HUES6 (cell line): ENCODE measurements around the gene SNX3.
"Not testable (repeated sequence)": the region's sequence is repeated elsewhere in the genome, so short reads cannot be mapped to it uniquely, and the experiment has no call there.

Experiments
- H3K27ac ChIP-seq: 2 replicates; pipeline ENCODE4 v1.7.0; 2013; ENCODE audit warnings: low read depth, mild to moderate bottlenecking, low read length, inconsistent platforms
- H3K27me3 ChIP-seq: 2 replicates; pipeline ENCODE4 v1.6.1; 2013; ENCODE audit warnings: low read length; ENCODE audit not compliant: control insufficient read depth, insufficient read depth
- H3K36me3 ChIP-seq: 2 replicates; pipeline ENCODE4 v1.6.1; 2013; ENCODE audit warnings: low read length; ENCODE audit not compliant: control insufficient read depth, insufficient read depth
- H3K4me1 ChIP-seq: 2 replicates; pipeline ENCODE4 v1.6.1; 2013; ENCODE audit warnings: low read length; ENCODE audit not compliant: control insufficient read depth, insufficient read depth
- H3K4me3 ChIP-seq: 2 replicates; pipeline ENCODE4 v1.5.1; 2013; ENCODE audit warnings: low read depth, low read length
- H3K9ac ChIP-seq: one replicate; pipeline ENCODE4 v1.6.1; 2013; ENCODE audit warnings: mild to moderate bottlenecking, low read length
- H3K9me3 ChIP-seq: 2 replicates; pipeline ENCODE4 v1.6.1; 2013; ENCODE audit warnings: low read depth, low read length; ENCODE audit not compliant: control insufficient read depth, insufficient read depth

Gene SNX3

DNA sequence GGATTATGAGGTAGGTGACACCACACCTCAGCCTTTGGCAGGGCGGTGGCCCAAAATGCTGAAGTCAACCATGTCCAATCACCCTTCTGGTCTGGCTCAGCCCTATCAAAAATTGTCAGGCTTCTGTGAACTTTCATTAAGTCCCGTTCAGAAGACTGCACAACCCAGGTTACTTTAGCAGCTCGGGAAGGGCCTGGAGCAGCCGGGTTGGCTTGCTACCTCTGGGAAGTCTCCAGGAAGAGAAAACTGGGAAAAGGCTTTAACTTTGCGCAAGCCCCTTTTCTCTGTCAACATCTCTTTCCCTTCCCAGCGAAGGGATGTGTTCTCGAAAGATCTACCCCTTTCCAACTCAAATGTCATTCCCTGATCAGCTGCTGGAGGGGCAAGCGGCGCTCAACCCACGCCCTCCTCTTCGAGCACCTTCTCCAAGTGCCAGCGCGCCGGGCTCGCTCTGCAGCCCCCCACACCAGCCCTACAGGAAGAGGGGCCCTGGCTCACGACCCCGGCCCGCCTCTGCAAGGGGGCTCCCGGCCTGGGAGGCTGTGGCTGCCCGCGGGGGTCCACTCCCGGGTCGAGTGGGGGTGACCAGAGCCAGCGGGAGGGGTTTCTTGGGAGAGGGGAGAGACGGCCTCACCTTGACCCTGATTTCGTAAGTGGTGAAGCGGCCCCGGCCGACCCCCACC is 573 bp downstream of the SNX3 start:
- Histone ChIP-seq H3K27ac (peak overlapping the region; percentile 79), H3K27me3 (no peaks in the 10 kb centered on the region)

DNA sequence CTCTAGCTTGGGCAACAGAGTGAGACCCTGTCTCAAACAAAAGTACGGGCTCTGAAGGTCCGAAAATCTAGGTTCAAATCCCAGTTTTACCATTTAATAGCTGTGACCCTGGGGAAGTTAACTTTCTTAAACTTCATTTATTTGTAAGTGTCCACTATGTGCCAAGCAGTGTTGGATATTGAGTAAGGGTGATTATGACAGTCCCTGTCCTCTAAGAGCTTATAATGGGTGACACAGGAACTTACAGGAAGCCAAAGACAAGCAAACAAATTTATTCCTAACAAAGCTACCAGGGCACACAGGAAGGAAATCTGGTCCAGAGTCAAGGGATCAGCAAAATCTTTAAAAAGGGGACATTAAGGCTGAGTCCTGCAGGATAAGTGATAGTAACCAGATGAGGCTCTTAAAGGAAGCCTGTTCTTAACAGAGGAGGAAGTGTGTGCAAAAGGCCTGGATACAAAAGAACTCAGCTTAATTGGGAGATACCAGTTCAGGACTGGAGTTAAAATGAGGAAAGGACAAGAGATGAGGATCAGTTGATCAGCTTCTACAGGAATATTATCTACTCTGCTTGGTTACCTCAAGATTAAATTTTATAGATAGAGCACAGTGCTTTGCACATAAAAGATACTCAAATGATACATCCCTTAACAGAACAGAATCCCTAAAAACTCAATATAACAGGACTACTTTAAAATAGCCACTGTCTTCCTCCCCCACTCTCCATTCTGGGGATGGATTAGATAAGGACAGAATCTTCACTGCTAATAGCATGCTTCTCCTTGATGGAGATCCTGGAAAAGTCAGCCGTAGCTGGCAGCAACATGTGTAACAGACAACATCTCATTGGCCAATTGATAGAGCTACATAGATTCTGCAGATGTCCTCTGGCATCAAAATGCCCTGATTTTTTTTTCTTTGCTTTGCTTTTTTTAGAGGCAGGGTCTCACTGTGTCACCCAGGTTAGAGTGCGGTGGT is 6.1 kb downstream of the SNX3 start:
- Histone ChIP-seq H3K36me3 (no peaks in the 10 kb centered on the region; the same call in none of the 2 replicates), H3K27me3 (no peaks in the 10 kb centered on the region), H3K4me1 (no peaks in the 10 kb centered on the region), H3K9ac (no peak overlapping the region), H3K27ac (no peak overlapping the region), H3K4me3 (no peak overlapping the region), H3K9me3 (no peaks in the 10 kb centered on the region)

More for the DNA sequence above, 573 bp downstream of the SNX3 start:
- Histone ChIP-seq H3K9me3 (no peaks in the 10 kb centered on the region), H3K9ac (peak overlapping the region; percentile 85), H3K36me3 (no peaks in the 10 kb centered on the region; the same call in none of the 2 replicates), H3K4me3 (peak overlapping the region; percentile 85), H3K4me1 (peaks cover 3% of the 10 kb centered on the region; the same call in 1 of the 2 replicates)

DNA sequence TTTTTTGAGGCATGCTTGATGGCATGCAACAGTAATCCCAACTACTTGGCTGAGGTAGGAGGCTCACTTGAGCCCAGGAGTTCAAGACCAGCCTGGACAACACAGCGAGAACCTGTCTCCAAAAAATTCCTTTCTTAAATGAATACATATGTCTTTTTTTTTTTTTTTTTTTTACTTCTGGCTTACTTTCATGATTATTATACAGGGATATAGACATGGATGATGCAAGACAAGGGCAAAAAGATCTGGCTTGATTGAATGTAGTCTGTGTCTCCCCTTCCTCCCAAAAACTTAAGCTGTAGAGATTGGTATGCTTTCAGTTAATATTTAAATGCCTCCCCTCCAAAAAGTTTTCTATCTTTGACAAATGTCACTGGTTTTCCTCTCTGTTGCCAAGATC is 7.6 kb downstream of the SNX3 start:
- no peaks in the 10 kb centered on the region; the same call in none of the 2 replicates for H3K36me3 ChIP-seq
- no peaks in the 10 kb centered on the region for H3K9me3 ChIP-seq
- H3K27ac ChIP-seq: no peak overlapping the region
- H3K9ac ChIP-seq: no peak overlapping the region
- H3K27me3 ChIP-seq: no peaks in the 10 kb centered on the region
- no peak overlapping the region for H3K4me3 ChIP-seq
- H3K4me1 ChIP-seq: no peaks in the 10 kb centered on the region

- no peaks in the 10 kb centered on the region; the same call in none of the 2 replicates for H3K36me3 ChIP-seq
- H3K4me3 ChIP-seq: no peak overlapping the region
- H3K9ac ChIP-seq: no peak overlapping the region
- no peak overlapping the region for H3K27ac ChIP-seq
- H3K4me1 ChIP-seq: no peaks in the 10 kb centered on the region
- H3K9me3 ChIP-seq: no peaks in the 10 kb centered on the region
- no peaks in the 10 kb centered on the region for H3K27me3 ChIP-seq
Observed at GRCh38 chr6:108252055-108252454, 8.8 kb downstream of the SNX3 start.

- H3K27me3 ChIP-seq: no peaks in the 10 kb centered on the region
- H3K9me3 ChIP-seq: no peaks in the 10 kb centered on the region
- no peaks in the 10 kb centered on the region; the same call in 1 of the 2 replicates for H3K36me3 ChIP-seq
- no peak overlapping the region for H3K27ac ChIP-seq
- no peak overlapping the region for H3K4me3 ChIP-seq
- no peak overlapping the region for H3K9ac ChIP-seq
- no peaks in the 10 kb centered on the region for H3K4me1 ChIP-seq
Observed at GRCh38 chr6:108251252-108251651, 9.6 kb downstream of the SNX3 start.

DNA sequence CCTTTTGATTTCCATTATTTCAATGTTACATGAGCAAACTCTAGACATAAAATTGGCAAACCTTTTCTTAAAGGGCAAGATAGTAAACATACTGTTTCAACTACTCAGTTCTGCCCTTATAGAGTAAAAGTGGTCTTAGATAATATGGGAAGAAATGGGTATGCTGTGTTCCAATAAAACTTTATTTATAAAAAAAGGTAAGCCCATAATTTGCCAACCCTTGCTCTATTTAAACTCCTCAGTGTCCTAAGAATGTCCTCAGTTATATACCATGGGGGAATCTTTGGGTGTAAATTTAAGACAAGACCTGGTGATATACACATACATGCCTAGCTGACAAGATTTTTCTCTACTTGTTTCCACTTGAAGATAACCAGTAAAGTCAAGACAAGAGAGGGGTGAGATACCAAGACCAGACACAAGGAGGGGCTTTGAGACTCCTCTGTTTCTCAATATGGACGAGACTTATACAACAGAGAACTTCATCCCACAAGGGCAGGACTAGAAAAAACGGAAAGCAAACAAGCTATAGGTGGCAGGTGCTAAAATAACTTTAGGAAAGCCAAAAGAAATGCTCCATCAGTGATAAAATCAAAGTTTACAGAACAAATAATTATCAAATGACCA is 10.5 kb downstream of the SNX3 start:
- H3K36me3 ChIP-seq: no peaks in the 10 kb centered on the region; the same call in 1 of the 2 replicates
- H3K4me1 ChIP-seq: no peaks in the 10 kb centered on the region

GRCh38 chr6:108247965-108248536 is 12.8 kb downstream of the SNX3 start:
- peaks cover 2% of the 10 kb centered on the region; the same call in 1 of the 2 replicates for H3K36me3 ChIP-seq
- H3K4me3 ChIP-seq: no peak overlapping the region
- H3K27ac ChIP-seq: no peak overlapping the region
- no peaks in the 10 kb centered on the region for H3K27me3 ChIP-seq
- H3K9ac ChIP-seq: no peak overlapping the region
- no peaks in the 10 kb centered on the region; the same call in 1 of the 2 replicates for H3K9me3 ChIP-seq
- no peaks in the 10 kb centered on the region for H3K4me1 ChIP-seq

More for the DNA sequence above, 10.5 kb downstream of the SNX3 start:
- Histone ChIP-seq H3K27ac (no peak overlapping the region), H3K9me3 (no peaks in the 10 kb centered on the region), H3K27me3 (no peaks in the 10 kb centered on the region), H3K4me3 (no peak overlapping the region), H3K9ac (no peak overlapping the region)

DNA sequence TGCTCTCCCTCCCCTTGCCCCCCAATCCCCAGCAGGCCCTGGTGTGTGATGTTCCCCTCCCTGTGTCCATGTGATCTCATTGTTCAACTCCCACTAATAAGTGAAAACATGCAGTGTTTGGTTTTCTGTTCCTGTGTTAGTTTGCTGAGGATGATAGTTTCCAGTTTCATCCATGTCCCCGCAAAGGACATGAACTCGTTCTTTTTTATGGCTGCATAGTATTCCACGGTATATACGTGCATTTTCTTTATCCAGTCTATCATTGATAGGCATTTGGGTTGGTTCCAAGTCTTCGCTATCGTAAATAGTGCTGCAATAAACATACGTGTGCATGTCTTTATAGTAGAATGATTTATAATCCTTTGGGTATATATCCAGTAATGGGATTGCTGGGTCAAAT is 15.7 kb downstream of the SNX3 start:
- H3K9ac ChIP-seq, H3K27ac ChIP-seq, H3K9me3 ChIP-seq, H3K36me3 ChIP-seq, H3K4me3 ChIP-seq, H3K4me1 ChIP-seq, H3K27me3 ChIP-seq: not testable (repeated sequence)

GRCh38 chr6:108243836-108244235 is 17.0 kb downstream of the SNX3 start:
- H3K9me3 ChIP-seq: peaks cover 6% of the 10 kb centered on the region
- H3K27ac ChIP-seq: no peak overlapping the region
- peaks cover 2% of the 10 kb centered on the region; the same call in 1 of the 2 replicates for H3K36me3 ChIP-seq
- no peaks in the 10 kb centered on the region for H3K4me1 ChIP-seq
- H3K9ac ChIP-seq: no peak overlapping the region
- no peak overlapping the region for H3K4me3 ChIP-seq
- no peaks in the 10 kb centered on the region for H3K27me3 ChIP-seq

DNA sequence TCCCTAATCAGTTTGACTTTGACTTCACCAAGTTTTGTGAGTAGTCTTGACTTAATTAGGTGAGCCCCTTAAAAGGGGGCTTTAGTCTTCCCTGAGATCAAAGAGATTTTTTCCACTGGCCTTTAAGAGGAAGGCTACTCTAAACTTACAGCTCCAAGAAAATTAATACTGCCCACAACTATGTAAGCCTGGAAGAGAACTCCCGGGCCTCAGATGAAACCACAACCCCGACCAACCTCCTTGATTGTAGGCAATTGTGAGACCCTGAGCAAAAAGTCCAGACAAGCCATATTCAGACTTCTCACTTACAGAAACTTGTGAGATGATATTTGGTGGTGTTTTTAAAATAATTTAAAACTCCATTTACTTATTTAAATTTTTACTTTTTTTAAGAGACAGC is 18.1 kb downstream of the SNX3 start:
- Histone ChIP-seq H3K27me3 (no peaks in the 10 kb centered on the region), H3K9me3 (peaks cover 6% of the 10 kb centered on the region), H3K36me3 (peaks cover 2% of the 10 kb centered on the region; the same call in 1 of the 2 replicates), H3K27ac (no peak overlapping the region), H3K9ac (no peak overlapping the region), H3K4me1 (no peaks in the 10 kb centered on the region), H3K4me3 (no peak overlapping the region)
